Lower lobe of right lung (tissue), 2 donors: ENCODE data around the gene ADAMTS6. TPM values are rescaled to one million over a fixed set of nuclear protein-coding genes. Genes with fewer than 3 reads are reported as not detected.

Source experiments
- ATAC-seq, 2 donors: fragments of 200-7000 bp; cut with Tn5 transposase; one replicate each; pipeline ENCODE4 v1.9.1; 2020 to 2022; ENCODE audit warnings: mild to moderate bottlenecking in 2 of 2, moderate library complexity in 2 of 2
- DNase-seq: peaks from one replicate; pipeline ENCODE4 v3.0.0-alpha.2; 2020
- H3K27ac ChIP-seq: fragments of 200-600 bp; one replicate; pipeline ENCODE4 v1.8.0; 2022
- H3K27me3 ChIP-seq: fragments of 200-600 bp; one replicate; pipeline ENCODE4 v1.8.0; 2022; ENCODE audit warnings: low read depth
- H3K36me3 ChIP-seq: fragments of 200-600 bp; one replicate; pipeline ENCODE4 v1.8.0; 2022; ENCODE audit warnings: mild to moderate bottlenecking
- H3K4me1 ChIP-seq: fragments of 200-600 bp; one replicate; pipeline ENCODE4 v1.8.0; 2022
- H3K4me3 ChIP-seq: fragments of 200-600 bp; one replicate; pipeline ENCODE4 v1.8.0; 2022; ENCODE audit warnings: mild to moderate bottlenecking
- H3K9me3 ChIP-seq: fragments of 200-600 bp; one replicate; pipeline ENCODE4 v1.8.0; 2022
- CTCF ChIP-seq: fragments of 200-600 bp; IDR thresholded peaks from one replicate; pipeline ENCODE4 v1.8.0; 2022; ENCODE audit warnings: antibody characterized with exemption, mild to moderate bottlenecking
- intact Hi-C: fragments of 100-400 bp; cut with DNase I; formaldehyde crosslinking; loops from one replicate; pipeline ENCODE4 v1.11.0; 2022
- total RNA-seq: library from RNA; stranded (reverse); fragmentation: NEBNext Ultra II Directional; extraction: Animal tissue kit (Norgen Biotek cat#: 25700); gene quantifications from one replicate; pipeline ENCODE4 v1.2.1, GENCODE V29; 2021
- donor health status: DM: no; HTN: yes; CAD: no; lungs with severe emphysema.

The ADAMTS6 gene
- total RNA-seq, 1 donor from 2014 or later: 3.0 TPM

- H3K4me3 ChIP-seq: no peak overlapping the region
- no peaks in the 10 kb centered on the region for H3K9me3 ChIP-seq
- TF ChIP-seq CTCF: no peak
- H3K27me3 ChIP-seq: no peaks in the 10 kb centered on the region
- DNase-seq: no peak
- no peak overlapping the region for H3K27ac ChIP-seq
- H3K4me1 ChIP-seq: no peaks in the 10 kb centered on the region
- intact Hi-C loops: no loop called here
- no peak for ATAC-seq
- no peaks in the 10 kb centered on the region for H3K36me3 ChIP-seq
Observed at GRCh38 chr5:65305913-65306312, 175.8 kb downstream of the ADAMTS6 start.

GRCh38 chr5:65299861-65300260, 181.9 kb downstream of the ADAMTS6 start:
- Histone ChIP-seq H3K9me3 (no peaks in the 10 kb centered on the region), H3K27me3 (no peaks in the 10 kb centered on the region), H3K4me3 (no peak overlapping the region), H3K4me1 (no peaks in the 10 kb centered on the region), H3K36me3 (no peaks in the 10 kb centered on the region), H3K27ac (no peak overlapping the region)
- intact Hi-C loops: no loop called here
- DNase-seq (no peak), ATAC-seq (no peak)
- no peak for TF ChIP-seq CTCF

GRCh38 chr5:65296067-65296466, 185.7 kb downstream of the ADAMTS6 start:
- ATAC-seq: no peak
- DNase-seq: no peak
- Histone ChIP-seq H3K27ac (no peak overlapping the region), H3K27me3 (no peaks in the 10 kb centered on the region), H3K36me3 (no peaks in the 10 kb centered on the region), H3K9me3 (no peaks in the 10 kb centered on the region), H3K4me3 (no peak overlapping the region), H3K4me1 (no peaks in the 10 kb centered on the region)
- no peak for TF ChIP-seq CTCF
- intact Hi-C loops: no loop called here

GRCh38 chr5:65292196-65292595, 189.5 kb downstream of the ADAMTS6 start:
- intact Hi-C loops: no loop called here
- ATAC-seq: no peak
- Histone ChIP-seq H3K36me3 (no peaks in the 10 kb centered on the region), H3K4me3 (no peak overlapping the region), H3K27ac (no peak overlapping the region), H3K4me1 (no peaks in the 10 kb centered on the region), H3K9me3 (no peaks in the 10 kb centered on the region), H3K27me3 (no peaks in the 10 kb centered on the region)
- TF ChIP-seq CTCF: no peak
- DNase-seq: no peak

- no peak for TF ChIP-seq CTCF
- Histone ChIP-seq H3K9me3 (no peaks in the 10 kb centered on the region), H3K36me3 (no peaks in the 10 kb centered on the region), H3K27ac (no peak overlapping the region), H3K27me3 (no peaks in the 10 kb centered on the region), H3K4me1 (no peaks in the 10 kb centered on the region), H3K4me3 (no peak overlapping the region)
- DNase-seq (no peak), ATAC-seq (no peak)
- intact Hi-C loops: no loop called here
Observed at GRCh38 chr5:65290677-65291076, 191.0 kb downstream of the ADAMTS6 start.

GRCh38 chr5:65288657-65289056, 193.1 kb downstream of the ADAMTS6 start:
- no peak for TF ChIP-seq CTCF
- Histone ChIP-seq H3K9me3 (no peaks in the 10 kb centered on the region), H3K4me3 (no peak overlapping the region), H3K36me3 (no peaks in the 10 kb centered on the region), H3K4me1 (no peaks in the 10 kb centered on the region), H3K27ac (no peak overlapping the region), H3K27me3 (no peaks in the 10 kb centered on the region)
- DNase-seq (no peak), ATAC-seq (no peak)
- intact Hi-C loops: no loop called here
